ENCODE data around the gene RAP2B.

Gene RAP2B

GRCh38 chr3:153195349-153195879 lies 33.4 kb downstream of the RAP2B start:
- no peak for DNase-seq

DNA sequence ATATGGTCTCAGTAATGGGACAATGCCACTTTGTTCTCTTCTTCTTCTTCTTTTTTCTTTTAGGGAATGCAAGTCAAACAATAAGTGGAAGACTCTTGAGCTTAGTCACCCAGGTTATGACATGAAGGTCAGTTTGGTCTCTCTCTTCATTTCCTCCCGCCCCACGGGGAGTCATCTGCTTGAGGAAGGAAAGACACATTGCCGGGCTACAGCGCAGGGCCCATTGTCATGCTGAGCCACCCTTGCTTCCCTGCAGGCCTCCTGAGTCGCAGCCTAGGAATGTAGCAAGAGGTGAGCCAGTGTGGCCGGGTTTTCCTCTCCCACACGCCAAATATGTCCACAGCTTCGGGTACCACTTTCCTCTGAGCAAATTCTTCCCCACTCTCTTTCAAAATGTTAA lies 47.6 kb downstream of the RAP2B start:
- no peak for DNase-seq

GRCh38 chr3:153210146-153210545 lies 48.1 kb downstream of the RAP2B start:
- DNase-seq = peak in 2 of 4 experiments; percentile 3 to 9

DNA sequence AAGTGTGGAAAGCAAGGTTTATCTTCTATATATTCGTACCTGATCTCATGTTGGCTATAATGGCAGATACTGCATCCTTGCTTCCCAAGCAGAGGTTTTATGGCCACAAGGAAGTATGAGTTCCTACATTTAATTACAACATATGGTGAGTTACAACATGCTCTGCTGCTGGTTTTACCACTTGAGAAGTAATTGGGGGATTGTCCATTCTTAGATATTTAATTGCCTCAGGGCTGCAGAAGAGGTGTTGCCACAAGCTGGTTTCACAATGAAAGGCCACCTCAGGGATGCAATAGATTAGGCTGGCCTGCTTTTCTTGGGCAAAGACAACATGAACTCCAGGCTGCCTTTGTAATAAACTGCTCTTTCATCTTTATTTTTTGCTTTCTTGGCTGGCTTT lies 48.6 kb downstream of the RAP2B start:
- DNase-seq = no peak

GRCh38 chr3:153215497-153215896 lies 53.5 kb downstream of the RAP2B start:
- DNase-seq = no peak

DNA sequence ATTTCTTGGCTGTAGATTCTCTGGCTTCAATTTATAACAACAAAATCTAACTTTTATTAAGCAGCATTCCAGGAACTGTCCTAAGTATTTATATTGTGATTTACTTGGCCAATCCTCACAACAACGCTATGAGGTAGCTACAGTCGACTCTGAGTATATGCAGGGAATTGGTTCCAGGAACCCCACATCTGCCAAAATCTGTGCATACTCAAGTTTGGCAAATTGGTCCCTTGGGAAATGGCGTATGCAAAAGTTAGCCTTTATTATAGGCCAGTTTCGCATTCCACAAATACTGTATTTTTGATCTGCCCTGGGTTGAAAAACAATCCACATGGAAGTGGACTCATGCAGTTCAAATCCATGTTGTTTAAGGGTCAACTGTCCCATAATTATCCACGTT lies 53.9 kb downstream of the RAP2B start:
- no peak for DNase-seq

- no peak for DNase-seq
Measured at GRCh38 chr3:153216928-153217327, 54.9 kb downstream of the RAP2B start.

DNA sequence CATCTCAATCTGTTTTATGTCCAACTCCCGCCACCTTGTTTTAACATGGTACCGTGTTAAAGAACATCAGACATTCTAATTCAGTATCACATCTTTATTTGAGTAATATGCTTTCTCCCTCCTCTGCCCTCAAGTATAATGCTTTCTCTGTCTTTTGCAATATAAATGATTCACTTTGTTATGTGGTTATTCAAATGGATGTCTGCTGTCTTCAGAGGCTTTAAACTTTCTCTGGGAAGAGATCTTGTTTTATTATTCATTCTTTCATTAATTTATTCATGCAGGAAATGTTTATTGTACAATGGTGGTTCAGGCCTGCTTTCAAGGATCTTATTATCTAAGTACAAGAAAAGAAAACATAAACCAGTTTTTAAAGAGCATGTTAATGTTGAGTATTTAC lies 57.1 kb downstream of the RAP2B start:
- DNase-seq = no peak

Measured in activated naive CD4-positive, alpha-beta T cell (primary cell).